HG02588 (cell line): Measurements from ENCODE around the gene SHISA4.
"Not testable (repeated sequence)": the region's sequence is repeated elsewhere in the genome, so short reads cannot be mapped to it uniquely, and the experiment has no call there.

Source experiments
- ATAC-seq: cut with Tn5 transposase; IDR thresholded peaks from one replicate; pipeline ENCODE4 v1.9.1; 2021; ENCODE audit warnings: mild to moderate bottlenecking, moderate library complexity; ENCODE audit not compliant: unreplicated experiment

Gene SHISA4

GRCh38 chr1:201895913-201896807 is 7.5 kb downstream of the SHISA4 start:
- no peak for ATAC-seq

GRCh38 chr1:201896951-201897391 is 8.3 kb downstream of the SHISA4 start:
- ATAC-seq, result no peak

- no peak for ATAC-seq
Observed at GRCh38 chr1:201898240-201898894, 9.7 kb downstream of the SHISA4 start.

DNA sequence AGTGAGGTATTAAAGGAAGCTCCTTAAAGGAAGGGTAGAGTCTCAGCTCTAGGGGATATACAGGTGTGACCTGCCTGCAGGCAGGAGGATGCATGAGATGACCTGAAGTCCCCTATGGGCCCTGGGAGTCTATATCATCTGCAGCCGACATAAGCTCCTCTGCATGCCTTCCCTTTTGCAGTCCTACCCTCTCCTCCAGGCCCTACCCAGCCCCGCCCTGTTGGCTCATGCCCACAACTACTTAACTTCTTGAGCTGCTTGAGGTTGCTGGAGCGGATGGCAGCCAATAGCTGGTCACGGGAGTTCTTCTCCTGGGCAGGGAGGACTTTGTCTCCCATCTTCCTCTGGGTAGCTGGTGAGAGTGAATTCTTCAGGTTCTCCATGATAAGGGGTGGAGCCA is 10.3 kb downstream of the SHISA4 start:
- no peak for ATAC-seq

DNA sequence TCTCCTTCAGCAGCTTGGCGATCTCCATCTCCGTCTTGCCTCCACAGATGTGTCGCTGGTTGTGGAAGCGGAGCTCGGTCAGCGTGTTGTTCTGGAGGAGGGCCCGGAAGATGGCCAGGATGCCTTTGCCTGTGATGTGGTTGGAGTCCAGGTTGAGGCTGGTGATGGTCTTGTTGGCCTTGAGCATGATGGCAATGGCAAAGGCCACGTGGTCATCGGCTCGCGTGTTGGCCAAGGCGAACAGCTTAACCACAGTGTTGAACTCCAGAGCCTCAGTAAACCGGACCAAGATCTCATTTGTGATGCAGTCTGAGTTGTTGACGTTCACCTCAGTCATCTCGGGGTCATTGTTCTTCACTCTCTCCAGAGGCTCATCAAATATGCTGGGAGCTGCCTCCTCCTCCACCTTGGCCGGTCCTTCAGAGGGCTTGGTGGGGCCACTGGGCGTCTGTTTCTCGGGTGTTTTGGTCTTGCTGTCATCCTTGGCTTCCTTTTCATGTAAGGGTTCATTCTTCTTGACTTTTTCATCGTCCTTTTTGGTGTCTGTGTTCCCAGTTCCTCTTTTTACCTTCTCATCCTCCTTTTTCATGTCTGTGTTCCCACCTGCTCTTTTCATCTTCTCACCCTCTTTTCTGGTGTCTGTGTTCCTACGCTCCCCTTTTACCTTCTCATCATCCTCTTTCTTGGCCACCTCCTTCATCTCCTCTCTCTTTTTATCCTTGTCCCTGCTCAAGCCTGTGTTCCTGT is 11.2 kb downstream of the SHISA4 start:
- ATAC-seq, result no peak

- no peak for ATAC-seq
Observed at GRCh38 chr1:201900476-201900875, 11.8 kb downstream of the SHISA4 start.

GRCh38 chr1:201901036-201901435 is 12.3 kb downstream of the SHISA4 start:
- ATAC-seq, result not testable (repeated sequence)

GRCh38 chr1:201902198-201902597 is 13.5 kb downstream of the SHISA4 start:
- ATAC-seq, result no peak

DNA sequence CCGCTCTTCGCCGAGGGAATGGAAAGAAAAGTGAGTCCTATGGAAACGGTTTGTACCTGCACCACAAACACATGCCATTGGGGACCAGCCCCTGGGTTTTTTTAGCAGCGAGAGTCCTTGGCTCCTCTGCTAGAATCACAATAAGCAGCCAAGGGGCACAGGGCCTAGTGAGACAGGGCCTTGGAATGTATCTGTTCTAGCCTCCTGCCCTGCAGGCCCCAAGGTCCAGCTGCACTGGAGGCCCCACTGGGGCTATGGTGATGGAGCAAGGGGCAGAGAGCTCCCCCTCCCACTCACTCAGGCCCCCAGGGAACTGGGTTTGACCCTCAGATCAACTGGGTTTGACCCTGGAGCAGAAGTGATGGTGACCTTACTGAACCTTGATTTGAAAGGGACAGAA is 14.4 kb downstream of the SHISA4 start:
- ATAC-seq, result no peak

DNA sequence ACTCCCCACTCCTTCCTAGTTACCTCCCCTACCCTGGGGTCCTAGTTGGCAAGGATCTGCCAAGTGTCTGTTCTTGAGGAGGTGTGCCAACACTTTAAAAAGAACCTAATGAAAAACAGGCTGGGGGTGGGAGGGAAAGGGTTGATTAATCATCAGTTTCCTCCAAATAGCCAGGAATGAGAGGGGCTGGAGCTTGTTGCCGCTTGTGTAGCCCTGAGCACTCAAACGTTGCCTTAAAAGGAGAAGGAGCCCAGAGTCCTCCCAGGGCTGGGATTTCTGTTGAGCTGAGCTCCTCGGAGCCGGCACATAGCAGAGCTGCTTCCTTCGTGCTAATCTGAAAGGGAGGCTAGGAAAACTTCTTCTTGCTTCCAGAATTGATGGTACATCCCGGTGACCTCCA is 15.9 kb downstream of the SHISA4 start:
- ATAC-seq, result no peak

DNA sequence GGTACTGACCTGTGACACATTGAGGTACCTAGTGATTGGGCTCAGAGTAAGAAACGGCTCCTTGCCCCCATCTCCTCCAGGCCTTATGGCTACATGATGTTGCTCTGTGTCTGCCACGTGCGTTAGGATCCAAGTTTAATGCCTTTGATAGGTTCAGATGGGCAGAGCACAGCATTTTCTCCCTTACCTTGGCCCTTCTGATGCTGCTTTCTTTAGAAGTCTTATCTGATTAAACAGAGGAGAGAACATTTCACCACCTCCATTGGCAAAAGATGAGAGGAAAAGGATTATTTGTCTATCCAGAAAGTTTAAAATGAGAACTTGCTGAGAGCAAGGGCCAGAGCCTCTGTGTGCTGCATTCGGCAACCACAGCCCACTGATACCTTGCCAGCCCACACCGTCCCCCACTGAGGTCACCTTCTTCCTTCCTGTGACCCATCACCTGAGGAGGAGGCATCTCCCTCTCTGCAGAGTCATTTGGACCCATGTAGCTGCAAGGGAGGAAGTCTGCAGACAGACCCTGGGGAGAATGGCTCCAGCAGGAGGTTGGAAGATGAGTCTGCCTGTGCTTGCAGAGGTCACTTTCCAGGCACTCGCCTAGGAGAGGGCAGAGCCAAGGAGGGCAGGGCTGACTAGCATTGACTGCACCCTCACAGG is 16.7 kb downstream of the SHISA4 start:
- ATAC-seq, result no peak

DNA sequence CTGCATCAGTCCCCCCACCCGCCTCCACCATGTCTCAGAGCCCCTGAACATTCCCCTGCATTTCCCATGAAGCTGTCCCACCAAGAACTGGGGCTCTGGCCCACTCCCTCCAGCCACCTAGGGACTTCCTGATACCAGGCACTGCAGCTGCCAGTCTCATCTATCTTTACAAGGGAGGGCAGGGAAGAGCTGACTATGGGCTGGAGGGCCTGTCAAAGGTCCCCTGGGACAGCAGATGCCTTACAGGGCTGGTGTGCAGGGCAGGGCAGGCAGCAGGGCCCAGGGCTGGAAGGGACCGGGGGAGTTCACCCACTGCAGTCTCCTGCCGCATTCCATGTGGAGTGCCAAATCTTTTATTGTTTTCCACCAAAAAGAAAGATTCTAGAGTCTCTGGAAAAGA is 17.6 kb downstream of the SHISA4 start:
- no peak for ATAC-seq

DNA sequence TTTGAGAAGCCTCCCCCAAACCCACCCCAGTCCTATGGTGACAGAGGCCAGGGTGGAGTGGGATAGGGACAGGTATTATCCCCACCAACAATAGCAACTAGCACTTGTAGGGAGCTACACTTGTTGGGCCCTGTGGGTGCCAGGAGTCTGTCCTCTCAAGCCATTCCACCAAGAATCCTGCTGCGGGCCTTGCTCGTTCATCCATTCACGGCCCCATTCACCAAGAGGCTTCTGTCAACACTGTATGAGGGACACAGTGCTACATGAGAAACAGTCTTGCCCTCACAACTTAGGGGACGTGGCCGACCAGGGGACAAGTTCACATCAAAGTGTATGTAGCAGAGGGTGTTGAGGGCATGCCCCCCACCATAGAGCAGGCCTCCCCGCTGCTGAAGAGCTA is 18.9 kb downstream of the SHISA4 start:
- no peak for ATAC-seq

- no peak for ATAC-seq
Observed at GRCh38 chr1:201911826-201912571, 23.3 kb downstream of the SHISA4 start.

GRCh38 chr1:201912832-201913231 is 24.1 kb downstream of the SHISA4 start:
- ATAC-seq, result no peak

- no peak for ATAC-seq
Observed at GRCh38 chr1:201914456-201915235, 25.9 kb downstream of the SHISA4 start.

DNA sequence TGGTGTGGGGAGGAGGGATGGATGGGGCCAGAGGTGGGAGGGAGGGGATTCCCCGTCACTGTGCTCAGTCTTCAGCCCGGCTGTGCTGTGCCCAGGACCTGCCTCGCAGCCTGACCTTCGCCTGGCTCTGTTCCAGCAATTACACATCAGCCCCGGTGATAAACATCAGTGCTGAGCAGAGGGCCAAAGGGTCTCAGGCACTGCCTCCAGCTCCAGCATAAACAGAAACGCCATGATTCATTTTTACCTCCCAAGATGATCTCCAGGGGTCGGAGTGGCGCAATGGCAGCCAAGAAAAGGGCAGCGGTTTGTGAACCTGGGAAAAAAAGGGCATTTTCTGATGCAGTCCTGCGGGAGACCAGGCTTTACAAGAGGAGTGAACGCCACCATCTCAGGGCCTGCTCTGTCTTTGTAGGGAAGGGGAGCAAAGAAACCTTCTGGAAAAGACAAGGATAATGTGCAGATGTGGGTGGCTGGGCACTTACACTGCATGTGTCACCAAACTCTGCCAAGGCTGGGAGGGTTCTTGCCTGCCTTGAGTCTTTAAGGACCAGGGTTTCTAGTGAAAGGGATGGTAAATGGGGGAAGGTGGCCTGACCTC is 28.1 kb downstream of the SHISA4 start:
- no peak for ATAC-seq

DNA sequence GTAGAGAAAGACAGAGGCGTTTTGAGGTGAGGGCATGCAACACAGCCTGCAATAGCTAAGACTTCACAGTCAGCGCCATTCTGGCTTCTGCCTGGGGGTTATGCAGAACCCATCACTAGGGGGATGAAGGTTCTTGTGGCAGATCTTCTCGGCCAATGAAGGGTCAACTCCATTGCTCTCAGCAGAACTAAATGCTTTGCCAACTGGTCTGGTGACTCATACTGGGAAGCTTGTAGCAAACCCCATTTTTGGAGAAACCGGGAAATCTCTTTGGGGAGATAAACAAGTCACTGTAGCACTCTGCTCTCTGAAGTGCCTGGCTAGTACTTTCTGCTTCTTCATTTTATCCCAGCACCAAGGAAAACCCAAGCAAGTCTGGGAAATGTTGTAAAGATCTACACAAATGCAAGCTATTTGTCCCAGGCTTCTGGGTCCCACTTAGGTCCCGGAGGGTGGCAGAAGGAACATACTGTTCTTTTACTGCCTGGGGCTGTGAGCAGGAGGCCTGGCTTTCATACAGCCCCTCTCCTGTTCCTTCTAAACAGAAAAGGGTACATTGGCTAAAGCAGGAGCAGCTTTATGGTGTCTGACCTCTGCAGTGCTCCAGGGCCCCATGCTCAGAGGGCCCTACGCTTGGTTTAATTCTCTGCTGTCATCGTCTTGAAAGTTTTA is 28.8 kb downstream of the SHISA4 start:
- no peak for ATAC-seq

GRCh38 chr1:201918343-201918742 is 29.6 kb downstream of the SHISA4 start:
- no peak for ATAC-seq
